Activated T-helper 2 cell treated with anti-CD3 and anti-CD28 coated beads, Interferon-gamma antibody, Interleukin-2, Interleukin-4, amounts not matched to agents 10 μg/mL and 5 μg/mL and 100 μg/mL, durations not matched to agents 14 hours and 24 hours and 36 hours (primary cell): Measurements from ENCODE around the gene PRKD2. TPM values are rescaled to one million over a fixed set of nuclear protein-coding genes. Genes with fewer than 3 reads are reported as not detected.
A peak's percentile ranks its signal among the peaks of the same experiment; 100 is the strongest.
"Not testable (repeated sequence)": the region's sequence is repeated elsewhere in the genome, so short reads cannot be mapped to it uniquely, and the experiment has no call there.

Source experiments
- DNase-seq: peaks from one replicate; pipeline ENCODE4 v3.0.0; 2021; ENCODE audit warnings: low spot score
- H3K27ac Mint-ChIP-seq: one replicate; pipeline ENCODE4 v1.8.0; 2021; ENCODE audit warnings: mixed read lengths
- H3K27me3 Mint-ChIP-seq: one replicate; pipeline ENCODE4 v1.8.0; 2021; ENCODE audit warnings: low read depth, mixed read lengths
- H3K36me3 Mint-ChIP-seq: one replicate; pipeline ENCODE4 v1.8.0; 2021; ENCODE audit warnings: low read depth, mixed read lengths
- H3K4me1 Mint-ChIP-seq: one replicate; pipeline ENCODE4 v1.8.0; 2021; ENCODE audit warnings: low read depth, mixed read lengths
- H3K4me3 Mint-ChIP-seq: one replicate; pipeline ENCODE4 v1.8.0; 2021; ENCODE audit warnings: low read depth, mild to moderate bottlenecking, moderate library complexity, mixed read lengths
- H3K9me3 Mint-ChIP-seq: one replicate; pipeline ENCODE4 v1.8.0; 2021; ENCODE audit warnings: mixed read lengths
- intact Hi-C: fragments of 100-400 bp; cut with micrococcal nuclease; formaldehyde crosslinking; loops from one replicate; pipeline ENCODE4 v1.15.1; 2023
- total RNA-seq: library from RNA; stranded (reverse); gene quantifications from 2 replicates; pipeline ENCODE4 v1.2.3, GENCODE V29; 2022

Gene PRKD2
- total RNA-seq, 1 donor from 2014 or later: 77.9 TPM

DNA sequence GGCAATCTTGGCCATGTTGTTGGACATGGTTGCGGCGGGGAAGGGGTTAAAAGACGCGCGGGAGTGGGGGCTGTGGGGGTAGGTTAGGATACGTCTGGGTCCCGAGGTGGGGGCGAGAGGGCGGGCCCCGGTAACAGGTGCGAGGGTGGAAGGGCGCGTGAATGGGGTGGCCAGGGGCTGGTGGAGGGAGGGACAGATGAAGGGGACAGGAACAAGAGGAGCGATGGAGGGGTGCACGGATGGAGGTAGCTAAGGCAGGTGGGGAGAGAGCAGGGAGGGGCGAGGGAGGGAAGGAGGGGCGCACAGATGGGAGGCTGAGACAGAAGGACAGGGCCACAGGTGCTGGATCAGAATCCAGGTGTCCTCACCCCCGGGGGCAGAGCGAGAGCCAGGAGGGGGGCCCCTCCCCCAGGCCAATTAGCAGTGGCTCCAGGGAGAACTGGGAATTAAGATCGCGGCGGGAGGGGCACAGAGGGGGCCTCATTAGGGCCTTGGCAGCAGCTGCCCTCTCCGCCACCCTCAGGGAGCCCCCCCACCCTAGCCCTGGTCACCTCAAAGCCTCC lies 82.2 kb downstream of the PRKD2 start:
- H3K9me3 Mint-ChIP-seq: no peaks in the 10 kb centered on the region
- peaks cover 6% of the 10 kb centered on the region for H3K36me3 Mint-ChIP-seq
- peak overlapping the region; percentile 75 for H3K4me3 Mint-ChIP-seq
- no peak for DNase-seq
- intact Hi-C loops: loop anchor here (1.0 kb wide), 1 partner anchor 27 kb away; the partner anchor contains the start of gene DACT3
- peaks cover 13% of the 10 kb centered on the region for H3K4me1 Mint-ChIP-seq
- H3K27me3 Mint-ChIP-seq: peaks cover 2% of the 10 kb centered on the region
- H3K27ac Mint-ChIP-seq: no peak overlapping the region

GRCh38 chr19:46634045-46634655 lies 82.8 kb downstream of the PRKD2 start:
- intact Hi-C loops: loop anchor here (1.0 kb wide), 1 partner anchor 27 kb away; the partner anchor contains the start of gene DACT3
- H3K9me3 Mint-ChIP-seq: no peaks in the 10 kb centered on the region
- H3K27me3 Mint-ChIP-seq: peaks cover 2% of the 10 kb centered on the region
- peak overlapping the region; percentile 80 for H3K4me3 Mint-ChIP-seq
- H3K27ac Mint-ChIP-seq: peak overlapping the region; percentile 34
- H3K36me3 Mint-ChIP-seq: peaks cover 6% of the 10 kb centered on the region
- peaks cover 13% of the 10 kb centered on the region for H3K4me1 Mint-ChIP-seq
- peak; percentile 94 for DNase-seq

GRCh38 chr19:46633130-46633529 lies 83.8 kb downstream of the PRKD2 start:
- Mint-ChIP-seq H3K27ac (peak overlapping the region; percentile 26), H3K27me3 (peaks cover 2% of the 10 kb centered on the region), H3K36me3 (peaks cover 6% of the 10 kb centered on the region), H3K9me3 (no peaks in the 10 kb centered on the region), H3K4me3 (peak overlapping the region; percentile 80), H3K4me1 (peaks cover 13% of the 10 kb centered on the region)
- DNase-seq: no peak
- intact Hi-C loops: no loop called here

- DNase-seq: no peak
- Mint-ChIP-seq H3K4me1 (peaks cover 13% of the 10 kb centered on the region), H3K27me3 (peaks cover 2% of the 10 kb centered on the region), H3K27ac (no peak overlapping the region), H3K9me3 (no peaks in the 10 kb centered on the region), H3K36me3 (peaks cover 6% of the 10 kb centered on the region), H3K4me3 (no peak overlapping the region)
- intact Hi-C loops: no loop called here
Measured at GRCh38 chr19:46631481-46631880, 85.4 kb downstream of the PRKD2 start.

- Mint-ChIP-seq H3K36me3 (peaks cover 6% of the 10 kb centered on the region), H3K4me3 (no peak overlapping the region), H3K4me1 (peaks cover 14% of the 10 kb centered on the region), H3K27me3 (peaks cover 2% of the 10 kb centered on the region), H3K27ac (no peak overlapping the region), H3K9me3 (no peaks in the 10 kb centered on the region)
- intact Hi-C loops: no loop called here
- DNase-seq: no peak
Measured at GRCh38 chr19:46630586-46631205, 86.2 kb downstream of the PRKD2 start.

DNA sequence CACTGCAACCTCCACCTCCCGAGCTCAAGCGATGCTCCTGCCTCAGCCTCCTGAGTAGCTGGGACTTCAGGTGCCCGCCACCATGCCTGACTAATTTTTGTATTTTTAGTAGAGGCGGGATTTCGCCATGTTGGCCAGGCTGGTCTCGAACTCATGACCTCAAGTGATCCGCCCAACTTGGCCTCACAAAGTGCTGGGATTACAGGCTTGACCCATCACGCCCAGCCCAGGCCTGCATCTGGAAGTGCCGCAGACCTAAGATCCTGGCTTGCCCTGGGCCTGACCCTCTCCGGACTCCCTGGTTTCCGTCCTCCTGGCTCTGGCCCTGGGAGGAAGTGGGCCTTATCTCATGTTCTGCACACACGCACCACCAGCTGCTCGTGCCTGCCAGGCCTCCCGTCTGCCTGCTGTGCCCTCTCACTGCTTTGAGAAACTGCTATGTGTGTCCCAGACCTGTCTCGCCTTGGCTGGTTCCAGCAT lies 87.3 kb downstream of the PRKD2 start:
- Mint-ChIP-seq H3K4me1 (peaks cover 21% of the 10 kb centered on the region), H3K27ac (peak overlapping the region; percentile 22), H3K4me3 (no peak overlapping the region), H3K36me3 (peaks cover 13% of the 10 kb centered on the region), H3K27me3 (no peaks in the 10 kb centered on the region), H3K9me3 (no peaks in the 10 kb centered on the region)
- no peak for DNase-seq
- intact Hi-C loops: no loop called here

GRCh38 chr19:46628970-46629369 lies 87.9 kb downstream of the PRKD2 start:
- H3K27me3 Mint-ChIP-seq, H3K4me3 Mint-ChIP-seq, DNase-seq, intact Hi-C loops, H3K9me3 Mint-ChIP-seq: not testable (repeated sequence)
- H3K36me3 Mint-ChIP-seq: peaks cover 19% of the 10 kb centered on the region
- peak overlapping the region; percentile 22 for H3K27ac Mint-ChIP-seq
- peaks cover 23% of the 10 kb centered on the region for H3K4me1 Mint-ChIP-seq

GRCh38 chr19:46626446-46626845 lies 90.5 kb downstream of the PRKD2 start:
- intact Hi-C loops: no loop called here
- peaks cover 30% of the 10 kb centered on the region for H3K36me3 Mint-ChIP-seq
- DNase-seq: no peak
- peaks cover 27% of the 10 kb centered on the region for H3K4me1 Mint-ChIP-seq
- H3K27ac Mint-ChIP-seq: peak overlapping the region; percentile 98
- H3K4me3 Mint-ChIP-seq: no peak overlapping the region
- H3K27me3 Mint-ChIP-seq: no peaks in the 10 kb centered on the region
- no peaks in the 10 kb centered on the region for H3K9me3 Mint-ChIP-seq

DNA sequence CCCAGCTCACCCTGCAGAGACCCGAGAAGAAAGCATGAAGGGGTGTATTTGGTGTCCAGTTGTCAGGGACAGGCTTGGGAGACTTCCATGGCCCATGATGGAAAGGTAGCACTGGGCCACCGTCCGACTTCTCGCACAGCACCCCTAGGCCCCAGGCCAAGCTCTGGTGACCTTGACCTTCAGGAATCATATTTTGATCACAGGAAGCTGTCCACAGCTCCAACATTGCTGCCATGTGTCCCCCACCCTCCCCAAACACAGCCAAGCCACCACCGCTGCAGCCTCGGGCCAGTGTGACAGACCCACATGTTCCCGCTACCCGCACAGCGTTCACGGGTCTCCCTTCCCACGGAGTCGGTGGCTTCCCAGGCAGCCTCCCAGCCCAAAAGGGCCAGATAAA lies 91.2 kb downstream of the PRKD2 start:
- peaks cover 37% of the 10 kb centered on the region for H3K36me3 Mint-ChIP-seq
- H3K4me1 Mint-ChIP-seq: peaks cover 34% of the 10 kb centered on the region
- H3K4me3 Mint-ChIP-seq: peak overlapping the region; percentile 37
- H3K27ac Mint-ChIP-seq: peak overlapping the region; percentile 98
- H3K27me3 Mint-ChIP-seq: no peaks in the 10 kb centered on the region
- H3K9me3 Mint-ChIP-seq: no peaks in the 10 kb centered on the region
- intact Hi-C loops: no loop called here
- no peak for DNase-seq

- Mint-ChIP-seq H3K27ac (peak within 1 kb of the TSS; percentile 98), H3K4me1 (peaks cover 40% of the 10 kb centered on the region), H3K27me3 (no peaks in the 10 kb centered on the region), H3K4me3 (peak within 1 kb of the TSS; percentile 97), H3K9me3 (no peaks in the 10 kb centered on the region), H3K36me3 (peaks cover 43% of the 10 kb centered on the region)
- DNase-seq: no peak
- intact Hi-C loops: no loop called here
Measured at GRCh38 chr19:46624958-46625661, 91.8 kb downstream of the PRKD2 start, which contains the start of gene PTGIR. PTGIR (minus strand) TSS chr19:46625089; CDS start chr19:46624225, 864 bp downstream.
